ENCODE measurements around the gene MID1.

Gene MID1

GRCh38 chrX:10576777-10577447, 43.5 kb downstream of the MID1 start:
- no peak for DNase-seq (ENCODE audit: low read depth)

GRCh38 chrX:10576186-10576585, 44.2 kb downstream of the MID1 start:
- no peak for DNase-seq (ENCODE audit: low read depth)

- no peak for DNase-seq (ENCODE audit: low read depth)
Measured at GRCh38 chrX:10574663-10575062, 45.7 kb downstream of the MID1 start.

- no peak for DNase-seq (ENCODE audit: low read depth)
Measured at GRCh38 chrX:10571260-10571659, 49.1 kb downstream of the MID1 start.

GRCh38 chrX:10570601-10571000, 49.8 kb downstream of the MID1 start:
- no peak for DNase-seq (ENCODE audit: low read depth)

- peak; percentile 66 for DNase-seq (ENCODE audit: low read depth)
Measured at GRCh38 chrX:10569946-10570345, 50.4 kb downstream of the MID1 start.

DNA sequence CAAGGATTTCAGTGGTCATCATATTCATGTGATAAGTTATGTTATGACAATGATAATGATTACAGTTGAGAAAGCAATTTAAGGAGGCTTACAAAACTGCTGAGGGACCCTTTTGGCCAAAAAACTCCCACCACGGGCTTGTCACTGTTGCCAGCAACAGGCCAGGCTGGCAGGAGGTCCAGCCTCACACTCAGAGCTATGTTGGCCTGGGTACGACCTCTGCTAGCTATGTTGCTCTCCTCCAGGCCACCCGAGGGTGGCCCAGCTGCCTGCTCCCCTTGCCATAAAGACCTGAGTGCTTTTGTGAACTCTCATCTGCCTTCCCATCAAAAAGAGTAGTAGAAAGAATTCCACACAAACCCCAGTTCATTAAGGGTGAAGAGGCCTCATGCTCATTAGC, 52.0 kb downstream of the MID1 start:
- no peak for DNase-seq (ENCODE audit: low read depth)

- DNase-seq (ENCODE audit: low read depth) = no peak
Measured at GRCh38 chrX:10567136-10567535, 53.2 kb downstream of the MID1 start.

GRCh38 chrX:10566716-10567097, 53.7 kb downstream of the MID1 start:
- no peak for DNase-seq (ENCODE audit: low read depth)

- no peak for DNase-seq (ENCODE audit: low read depth)
Measured at GRCh38 chrX:10564484-10564883, 55.9 kb downstream of the MID1 start.

DNA sequence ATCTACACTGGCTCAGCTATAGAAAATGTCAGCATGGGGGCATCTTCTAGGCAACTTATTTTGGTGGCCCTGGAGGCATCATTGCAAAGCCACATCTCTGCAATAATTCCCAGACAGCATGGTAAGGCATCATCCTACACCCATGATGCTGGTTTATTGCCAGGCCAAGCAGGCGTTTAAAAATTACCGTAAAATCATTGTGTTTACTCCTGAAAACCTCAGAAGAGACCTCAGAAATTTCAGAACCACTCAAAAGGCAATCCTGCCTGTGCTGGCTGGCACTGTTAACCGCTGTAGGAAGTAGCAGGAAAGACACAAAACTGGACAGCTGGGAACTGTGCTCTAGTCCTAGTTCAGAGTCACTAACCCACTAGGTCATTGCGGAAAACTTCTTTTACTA, 63.2 kb downstream of the MID1 start:
- no peak for DNase-seq (ENCODE audit: low read depth)

DNA sequence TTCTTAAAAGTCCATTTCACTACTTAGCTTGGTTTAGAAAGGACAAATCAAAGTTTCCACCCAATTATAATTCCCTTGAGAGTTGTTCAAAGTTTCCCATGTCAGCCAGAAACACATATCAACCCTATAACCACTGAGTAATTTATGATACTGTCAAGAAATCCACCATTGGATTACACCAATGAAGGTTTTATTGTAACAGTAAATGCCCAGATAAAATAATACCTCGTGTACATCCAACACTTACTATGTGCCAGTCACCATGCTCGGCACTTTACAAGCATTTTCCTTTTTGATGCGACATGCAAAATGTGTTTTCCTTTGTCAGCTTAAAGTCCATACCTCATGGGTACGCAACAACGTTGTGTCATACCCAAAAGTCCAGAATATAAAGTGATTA, 64.0 kb downstream of the MID1 start:
- DNase-seq (ENCODE audit: low read depth) = no peak

DNA sequence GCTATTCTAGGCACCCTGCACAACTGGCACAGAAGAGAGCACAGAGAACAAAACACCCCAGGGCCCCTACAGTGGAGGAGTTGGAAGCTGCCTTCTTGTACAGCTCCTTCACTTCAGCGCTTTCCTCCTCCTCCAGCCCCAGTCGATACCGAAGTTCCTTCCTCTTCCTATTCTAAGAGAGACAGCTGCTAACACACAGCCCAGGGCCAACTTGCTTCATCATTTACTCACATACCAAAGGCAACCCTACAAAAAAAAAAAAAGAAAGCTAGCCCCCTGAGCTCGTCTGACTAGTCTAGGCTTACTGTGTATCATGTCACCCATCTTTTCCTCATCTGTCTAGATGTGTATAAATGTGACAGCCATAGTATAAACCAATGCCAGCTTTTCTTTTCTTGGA, 64.5 kb downstream of the MID1 start:
- no peak for DNase-seq (ENCODE audit: low read depth)

DNA sequence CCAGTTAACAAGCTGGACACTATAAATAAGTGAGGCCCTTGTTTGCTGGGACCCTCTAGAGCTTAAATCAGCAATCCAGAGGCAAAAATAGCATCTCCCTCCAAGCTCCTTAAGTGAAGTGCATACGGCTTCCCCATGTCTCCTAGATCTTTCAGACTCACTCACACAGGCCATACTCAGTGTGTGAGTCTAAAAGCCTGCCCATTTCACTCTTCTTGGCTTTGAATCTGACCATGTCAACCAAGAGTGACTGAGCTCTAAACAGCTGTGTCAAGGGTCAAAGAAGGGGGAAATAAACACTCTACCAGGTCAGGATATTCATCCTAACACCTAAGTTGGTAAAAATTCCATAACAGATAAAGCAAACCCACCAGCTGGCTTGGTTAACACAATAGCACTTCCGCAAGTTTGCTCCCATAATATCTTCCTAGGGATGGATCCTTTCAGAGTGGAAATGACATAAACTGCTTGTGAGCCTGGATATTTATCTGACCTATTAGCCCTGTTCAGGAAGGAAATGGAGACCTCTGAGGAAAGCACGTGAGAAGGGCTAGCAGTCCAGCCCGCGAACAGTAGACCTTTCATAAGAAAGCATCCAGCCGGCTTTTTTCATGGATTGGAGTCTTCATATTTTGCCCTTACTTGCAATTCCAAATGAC, 65.6 kb downstream of the MID1 start:
- no peak for DNase-seq (ENCODE audit: low read depth)

- DNase-seq (ENCODE audit: low read depth) = no peak
Measured at GRCh38 chrX:10549280-10549679, 71.1 kb downstream of the MID1 start.

DNA sequence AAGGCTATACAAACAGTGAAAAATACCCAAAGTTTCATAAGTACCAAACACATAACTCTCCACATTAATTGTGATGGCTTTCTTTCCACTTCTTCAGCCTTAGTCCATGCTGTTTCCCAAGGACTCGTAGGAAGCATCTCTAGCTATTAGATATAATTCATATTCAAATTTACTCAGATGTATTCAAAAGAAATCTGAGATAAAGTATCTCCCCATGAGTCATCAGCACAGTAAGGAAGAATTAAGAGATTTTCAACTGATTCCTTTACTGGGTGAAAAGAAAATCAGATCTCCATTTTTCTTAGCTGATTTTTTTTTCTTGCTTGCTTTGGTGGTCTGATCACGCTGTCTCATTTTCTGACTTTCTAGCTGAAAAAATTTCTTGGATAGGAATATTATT, 71.7 kb downstream of the MID1 start:
- peak; percentile 29 for DNase-seq (ENCODE audit: low read depth)

DNA sequence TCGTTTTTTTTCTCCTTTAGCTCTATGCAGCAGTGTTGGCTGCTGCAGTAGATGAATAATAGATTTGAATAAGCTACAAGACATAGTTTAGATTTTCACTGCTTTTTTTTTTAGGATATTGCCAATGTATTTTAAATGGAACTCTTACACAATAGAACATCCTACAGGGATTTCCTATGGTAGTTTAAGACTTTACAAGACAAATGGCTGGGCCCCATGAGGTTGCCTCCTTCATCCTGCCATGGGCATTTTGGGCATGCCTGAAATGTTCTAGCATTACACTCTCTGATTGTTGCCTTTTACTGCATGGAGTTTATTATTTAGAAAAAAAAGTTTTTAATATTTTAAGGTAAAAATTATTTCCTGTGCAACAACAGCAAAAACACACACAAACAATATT, 74.5 kb downstream of the MID1 start:
- no peak for DNase-seq (ENCODE audit: low read depth)

DNA sequence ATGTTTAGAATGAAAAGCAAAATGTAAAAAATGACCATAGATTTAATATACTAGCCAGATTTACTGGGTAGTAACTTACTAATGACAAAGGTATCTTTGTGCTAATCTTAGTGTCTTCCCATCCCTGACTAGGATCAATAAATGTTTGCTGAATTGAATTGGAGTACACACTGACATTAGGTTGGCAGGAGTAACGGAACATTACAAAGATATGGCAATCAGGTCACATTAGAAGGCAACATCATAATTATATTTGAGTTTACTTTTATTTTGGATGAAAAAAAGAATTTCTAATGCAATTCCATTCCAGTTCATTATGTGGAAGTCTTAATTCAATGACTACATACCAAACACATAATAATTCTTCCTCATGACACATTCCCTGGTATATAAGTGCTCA, 77.8 kb downstream of the MID1 start:
- no peak for DNase-seq (ENCODE audit: low read depth)

DNA sequence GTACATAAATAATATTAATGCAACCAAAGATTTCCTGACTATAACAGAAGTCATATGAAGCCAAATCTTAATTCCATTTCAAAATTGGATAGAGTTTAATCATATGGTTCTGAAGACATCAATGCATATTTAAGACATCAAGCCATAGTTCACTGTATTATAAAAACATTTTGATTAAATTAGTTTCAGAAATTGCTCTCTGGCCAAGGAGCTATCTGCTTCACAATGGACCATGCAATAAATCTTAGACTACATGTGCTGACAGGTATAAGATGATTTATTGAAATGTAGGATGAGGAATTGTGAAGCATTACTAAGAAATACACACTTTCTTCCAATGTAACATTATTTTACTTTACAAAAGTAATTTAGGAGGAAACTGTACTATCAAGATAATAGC, 81.6 kb downstream of the MID1 start:
- no peak for DNase-seq (ENCODE audit: low read depth)

DNA sequence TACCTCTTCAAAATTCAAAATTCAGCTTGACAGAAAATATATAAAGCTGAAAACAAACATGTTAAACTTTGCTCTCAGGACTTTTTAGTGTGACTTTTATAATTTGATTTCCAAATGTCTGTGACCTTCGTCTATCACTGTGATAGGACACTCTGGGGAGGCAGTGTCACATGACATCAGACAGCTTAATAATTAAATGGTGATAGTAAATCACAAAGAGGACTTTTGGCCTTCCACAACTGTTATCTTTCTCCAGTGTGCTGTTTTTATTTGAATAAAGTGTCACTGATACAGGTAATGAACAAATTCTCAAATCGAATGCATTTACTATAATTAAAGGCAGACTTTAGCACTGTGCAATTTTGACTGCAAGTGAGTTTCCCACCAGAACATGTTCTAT, 83.1 kb downstream of the MID1 start:
- no peak for DNase-seq (ENCODE audit: low read depth)

DNA sequence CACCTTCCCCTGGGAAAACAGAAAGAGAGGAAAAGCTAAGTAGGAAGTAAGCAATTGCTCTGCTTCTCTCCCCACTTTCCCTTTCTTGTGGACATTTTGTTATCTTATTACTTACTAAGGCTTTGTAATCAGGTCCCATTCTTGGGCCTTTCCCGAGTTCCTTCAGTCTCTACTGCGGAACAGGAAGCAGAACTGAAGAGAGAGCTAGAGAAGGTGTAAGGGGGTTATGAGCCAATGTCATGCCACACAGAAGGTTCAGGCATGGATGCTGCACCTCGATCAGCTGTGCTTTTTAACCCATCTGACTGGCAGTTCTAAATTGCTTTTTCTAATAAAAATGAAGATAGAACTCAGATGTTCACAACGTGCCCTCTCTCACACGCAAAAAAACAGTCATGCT, 83.6 kb downstream of the MID1 start:
- DNase-seq (ENCODE audit: low read depth) = no peak

DNA sequence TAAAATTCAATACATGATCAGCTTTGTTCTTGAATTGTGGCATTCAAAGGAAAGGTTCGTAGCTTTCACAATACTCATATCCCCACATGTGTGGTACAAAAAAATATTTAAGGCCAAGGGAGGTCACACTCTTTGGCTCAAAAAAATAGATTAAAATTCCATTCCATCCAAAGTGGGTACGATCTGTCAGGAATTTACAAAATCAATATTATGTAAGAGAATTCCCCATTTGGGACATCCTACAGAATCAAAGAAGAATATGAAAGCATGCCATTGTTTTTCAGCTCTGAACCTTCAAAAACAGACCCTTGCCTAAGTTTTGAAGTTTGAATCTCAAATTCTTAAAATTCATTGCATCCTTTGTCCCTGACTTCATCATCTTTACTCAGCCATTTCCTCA, 85.8 kb downstream of the MID1 start:
- DNase-seq (ENCODE audit: low read depth) = no peak

DNA sequence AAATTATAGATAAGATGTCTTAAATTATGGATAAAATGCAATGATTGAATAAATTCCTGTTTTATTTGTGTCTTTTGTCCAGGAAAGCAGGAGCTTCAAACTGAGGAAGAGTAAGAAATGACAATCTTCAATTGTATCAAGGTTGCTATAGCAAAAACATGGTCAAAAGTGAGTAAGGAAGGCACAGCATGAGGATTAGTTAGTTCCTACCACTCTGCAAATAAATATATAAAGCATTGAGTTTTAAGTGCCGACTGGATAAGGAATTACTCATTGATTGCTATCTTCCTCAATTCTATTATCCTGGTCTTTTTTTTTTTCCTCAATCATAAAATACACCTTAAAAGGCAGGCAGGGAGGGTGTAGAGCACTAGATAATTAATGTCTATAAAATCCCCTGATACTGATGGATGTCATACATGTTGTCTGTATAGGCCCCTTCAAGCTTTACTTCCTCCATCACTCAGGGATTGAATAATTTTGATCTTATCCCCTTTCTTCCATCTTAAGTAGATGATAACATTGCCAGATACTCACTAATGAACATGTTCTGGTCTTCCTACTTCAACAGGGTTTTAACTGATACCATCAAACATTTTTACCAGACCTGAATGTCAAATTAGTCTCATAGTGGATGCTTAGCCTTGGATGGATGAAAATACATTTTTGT, 86.6 kb downstream of the MID1 start:
- no peak for DNase-seq (ENCODE audit: low read depth)

GRCh38 chrX:10531927-10532326, 88.5 kb downstream of the MID1 start:
- no peak for DNase-seq (ENCODE audit: low read depth)
